HG02852 (cell line): ENCODE data around the gene PPARD.
"Not testable (repeated sequence)": the region's sequence is repeated elsewhere in the genome, so short reads cannot be mapped to it uniquely, and the experiment has no call there.

ENCODE experiments used
- ATAC-seq: cut with Tn5 transposase; IDR thresholded peaks from one replicate; pipeline ENCODE4 v1.9.1; 2021; ENCODE audit warnings: mild to moderate bottlenecking, moderate library complexity; ENCODE audit not compliant: unreplicated experiment

The PPARD gene

DNA sequence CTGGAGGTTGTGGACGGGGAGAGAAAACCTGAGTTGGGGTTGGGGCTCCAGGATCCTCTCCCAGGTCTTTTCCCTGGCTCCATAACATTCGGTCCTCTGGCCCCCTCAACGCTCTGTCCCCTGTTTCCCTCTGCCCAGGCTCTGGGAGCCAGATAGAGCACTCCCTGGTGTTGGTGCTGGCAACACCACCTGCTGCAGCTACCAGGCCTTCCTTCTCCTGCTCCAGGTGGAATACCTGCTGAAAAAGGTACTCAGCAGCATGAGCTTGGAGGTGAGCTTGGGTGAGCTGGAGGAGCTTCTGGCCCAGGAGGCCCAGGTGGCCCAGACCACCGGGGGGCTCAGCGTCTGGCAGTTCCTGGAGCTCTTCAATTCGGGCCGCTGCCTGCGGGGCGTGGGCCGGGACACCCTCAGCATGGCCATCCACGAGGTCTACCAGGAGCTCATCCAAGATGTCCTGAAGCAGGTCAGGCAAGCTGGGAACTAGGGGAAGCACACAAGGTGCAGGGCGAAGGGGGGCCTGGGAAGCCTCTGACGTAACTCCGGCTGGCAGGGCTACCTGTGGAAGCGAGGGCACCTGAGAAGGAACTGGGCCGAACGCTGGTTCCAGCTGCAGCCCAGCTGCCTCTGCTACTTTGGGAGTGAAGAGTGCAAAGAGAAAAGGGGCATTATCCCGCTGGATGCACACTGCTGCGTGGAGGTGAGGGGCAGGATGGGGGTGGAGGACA, 30.1 kb upstream of the PPARD start:
- no peak for ATAC-seq

- no peak for ATAC-seq
Measured at GRCh38 chr6:35312807-35313206, 29.6 kb upstream of the PPARD start.

DNA sequence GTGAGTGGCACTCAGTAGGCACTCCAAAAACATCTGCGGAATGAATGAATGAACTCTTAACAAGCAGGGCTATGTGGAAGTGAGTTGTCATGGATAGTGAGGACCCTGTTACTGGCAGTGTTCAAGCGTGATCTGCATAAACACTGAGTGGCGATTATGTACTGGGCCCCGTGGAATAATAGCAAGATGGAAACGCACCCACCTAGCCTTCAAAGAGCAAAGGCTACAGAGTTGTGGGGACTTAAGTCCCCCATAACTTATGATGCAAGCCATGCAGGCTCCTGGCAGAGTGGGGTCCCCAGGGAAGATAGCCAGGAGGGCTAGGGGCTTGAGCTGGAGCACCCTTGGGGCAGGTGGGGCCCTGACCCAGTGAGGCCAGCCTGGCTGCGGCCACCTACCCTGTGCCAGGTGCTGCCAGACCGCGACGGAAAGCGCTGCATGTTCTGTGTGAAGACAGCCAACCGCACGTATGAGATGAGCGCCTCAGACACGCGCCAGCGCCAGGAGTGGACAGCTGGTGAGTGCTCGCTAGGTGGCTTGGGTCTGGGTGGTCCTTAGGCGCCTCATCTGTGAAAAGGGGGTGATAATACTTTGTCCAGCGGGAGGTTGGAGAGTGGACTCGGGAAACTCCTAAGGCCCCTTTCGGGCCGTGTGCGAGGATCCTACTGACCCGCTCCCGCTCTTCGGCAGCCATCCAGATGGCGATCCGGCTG, 24.7 kb upstream of the PPARD start:
- no peak for ATAC-seq

DNA sequence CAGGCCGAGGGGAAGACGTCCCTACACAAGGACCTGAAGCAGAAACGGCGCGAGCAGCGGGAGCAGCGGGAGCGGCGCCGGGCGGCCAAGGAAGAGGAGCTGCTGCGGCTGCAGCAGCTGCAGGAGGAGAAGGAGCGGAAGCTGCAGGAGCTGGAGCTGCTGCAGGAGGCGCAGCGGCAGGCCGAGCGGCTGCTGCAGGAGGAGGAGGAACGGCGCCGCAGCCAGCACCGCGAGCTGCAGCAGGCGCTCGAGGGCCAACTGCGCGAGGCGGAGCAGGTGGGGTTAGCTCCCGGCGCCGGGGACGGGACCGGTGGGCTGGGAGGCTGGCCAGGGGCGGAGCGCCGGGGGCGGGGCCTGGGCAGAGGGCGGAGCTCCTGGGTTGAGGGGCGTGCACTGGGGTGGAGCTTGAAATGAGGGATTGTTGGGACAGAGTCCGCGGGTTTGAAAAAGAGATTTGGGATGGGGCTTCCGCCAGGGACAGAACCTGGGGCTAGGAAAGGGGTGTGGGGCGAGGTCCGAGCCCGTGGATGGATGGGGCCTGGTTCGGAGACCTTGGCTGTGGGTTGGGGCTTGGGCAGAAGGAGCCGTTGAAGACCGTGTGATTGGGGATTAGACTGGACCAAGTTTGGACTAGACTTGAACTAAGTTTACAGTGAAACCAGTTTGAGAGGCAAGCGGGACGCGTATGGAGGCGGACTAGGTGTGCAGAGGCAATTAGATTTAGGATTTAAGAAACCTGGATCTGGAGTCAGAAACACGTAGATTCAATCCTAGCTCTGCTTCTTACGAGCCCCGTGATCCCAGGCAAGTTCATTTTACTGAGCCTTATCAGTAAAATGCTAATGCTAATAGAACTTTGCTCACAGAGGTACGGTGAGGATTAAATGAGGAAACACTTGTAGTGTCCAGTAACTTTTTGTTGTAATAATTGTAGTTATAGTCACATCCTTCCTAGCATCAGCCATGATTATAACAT, 23.9 kb upstream of the PPARD start:
- ATAC-seq = no peak

DNA sequence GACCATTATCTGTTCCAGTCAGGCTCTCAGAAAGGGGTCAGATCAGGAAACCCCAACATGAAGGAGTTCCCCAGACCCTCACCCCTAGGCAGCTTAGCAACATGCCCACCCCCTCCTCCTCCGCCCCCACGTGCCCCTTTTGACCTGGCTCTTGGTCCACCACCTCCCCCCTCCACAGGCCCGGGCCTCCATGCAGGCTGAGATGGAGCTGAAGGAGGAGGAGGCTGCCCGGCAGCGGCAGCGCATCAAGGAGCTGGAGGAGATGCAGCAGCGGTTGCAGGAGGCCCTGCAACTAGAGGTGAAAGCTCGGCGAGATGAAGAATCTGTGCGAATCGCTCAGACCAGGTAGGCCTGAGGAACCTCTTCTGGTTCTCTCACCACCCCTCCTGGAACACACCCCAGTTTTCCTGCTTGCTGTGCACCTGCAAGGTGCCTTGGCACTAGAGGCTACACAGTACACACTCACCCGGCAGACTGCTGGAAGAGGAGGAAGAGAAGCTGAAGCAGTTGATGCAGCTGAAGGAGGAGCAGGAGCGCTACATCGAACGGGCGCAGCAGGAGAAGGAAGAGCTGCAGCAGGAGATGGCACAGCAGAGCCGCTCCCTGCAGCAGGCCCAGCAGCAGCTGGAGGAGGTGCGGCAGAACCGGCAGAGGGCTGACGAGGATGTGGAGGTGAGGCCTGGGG, 22.9 kb upstream of the PPARD start:
- no peak for ATAC-seq

GRCh38 chr6:35320031-35320410, 22.3 kb upstream of the PPARD start:
- no peak for ATAC-seq

GRCh38 chr6:35321091-35321490, 21.3 kb upstream of the PPARD start:
- no peak for ATAC-seq

- ATAC-seq = no peak
Measured at GRCh38 chr6:35327349-35328027, 14.9 kb upstream of the PPARD start.

DNA sequence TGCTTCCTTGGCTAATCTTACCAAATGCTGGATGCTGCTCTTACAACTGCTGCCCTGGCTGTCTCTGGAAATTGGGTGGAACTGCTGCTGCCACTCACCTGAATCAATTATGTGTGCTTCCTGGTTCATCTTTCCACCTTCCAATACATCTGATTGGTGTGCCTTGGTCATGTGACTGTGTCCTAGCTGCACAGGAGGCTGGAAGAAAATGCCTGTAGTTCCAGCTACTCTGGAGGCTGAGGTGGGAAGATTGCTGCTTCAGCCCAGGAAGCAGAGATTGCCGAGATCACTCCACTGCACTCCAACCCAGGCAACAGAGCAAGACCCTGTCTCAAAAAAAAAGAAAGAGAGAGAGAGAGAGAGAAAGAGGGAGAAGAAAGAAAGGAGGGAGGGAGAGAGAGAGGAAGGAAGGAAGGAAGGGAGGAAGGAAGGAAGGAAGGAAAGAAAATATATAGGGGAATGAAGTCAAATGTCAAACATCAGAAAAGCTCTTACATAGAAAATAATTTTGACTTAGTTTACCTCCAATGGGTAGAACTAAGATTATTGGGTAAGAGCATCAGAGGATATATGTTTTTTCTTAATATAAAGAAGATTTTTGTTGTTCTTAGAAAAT, 14.1 kb upstream of the PPARD start:
- ATAC-seq = no peak

DNA sequence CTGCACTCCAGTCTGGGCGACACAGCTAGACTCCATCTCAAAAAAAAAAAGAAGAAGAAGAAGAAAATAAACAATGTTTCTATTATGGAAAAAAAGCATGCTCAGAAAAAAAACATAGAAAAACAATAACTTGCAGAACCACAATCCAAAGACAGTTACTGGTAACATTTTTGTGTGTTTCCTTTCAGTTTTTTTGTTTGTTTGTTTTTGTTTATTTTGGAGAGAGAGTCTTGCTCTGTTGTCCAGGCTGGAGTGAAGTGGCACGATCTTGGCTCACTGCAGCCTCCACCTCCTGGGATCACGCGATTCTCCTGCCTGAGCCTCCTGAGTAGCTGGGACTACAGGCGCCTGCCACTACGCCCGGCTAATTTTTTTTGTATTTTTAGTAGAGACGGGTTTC, 13.4 kb upstream of the PPARD start:
- not testable (repeated sequence) for ATAC-seq

- ATAC-seq = no peak
Measured at GRCh38 chr6:35330541-35331119, 11.7 kb upstream of the PPARD start.

DNA sequence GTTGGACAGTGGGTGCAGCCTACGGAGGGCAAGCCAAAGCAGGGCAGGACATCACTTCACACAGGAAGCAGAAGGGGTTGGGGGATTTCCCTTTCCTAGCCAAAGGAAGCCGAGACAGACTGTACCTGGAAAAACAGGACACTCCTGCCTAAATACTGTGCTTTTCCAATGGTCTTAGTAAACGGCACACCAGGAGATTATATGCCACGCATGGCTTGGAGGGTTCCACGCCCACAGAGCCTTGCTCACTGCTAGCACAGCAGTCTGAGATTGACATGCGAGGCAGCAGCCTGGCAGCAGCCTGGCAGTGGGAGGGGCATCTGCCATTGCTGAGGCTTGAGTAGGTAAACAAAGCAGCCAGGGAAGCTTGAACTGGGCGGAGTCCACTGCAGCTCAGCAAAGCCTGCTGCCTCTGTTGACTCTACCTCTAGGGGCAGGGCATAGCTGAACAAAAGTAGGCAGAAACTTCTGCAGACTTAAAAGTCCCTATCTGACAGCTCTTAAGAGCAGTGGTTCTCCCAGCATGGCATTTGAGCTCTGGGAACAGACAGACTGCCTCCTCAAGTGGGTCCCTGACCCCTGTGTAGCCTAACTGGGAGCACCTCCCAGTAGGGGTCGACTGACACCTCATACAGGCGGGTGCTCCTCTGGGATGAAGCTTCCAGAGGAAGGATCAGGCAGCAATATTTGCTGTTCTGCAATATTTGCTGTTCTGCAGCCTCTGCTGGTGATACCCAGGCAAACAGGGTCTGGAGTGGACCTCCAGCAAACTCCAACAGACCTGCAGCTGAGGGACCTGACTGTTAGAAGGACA, 10.1 kb upstream of the PPARD start:
- ATAC-seq = not testable (repeated sequence)

GRCh38 chr6:35341557-35341956, 801 bp upstream of the PPARD start:
- no peak for ATAC-seq

- no peak for ATAC-seq
Measured at GRCh38 chr6:35343092-35343834, 905 bp downstream of the PPARD start.

DNA sequence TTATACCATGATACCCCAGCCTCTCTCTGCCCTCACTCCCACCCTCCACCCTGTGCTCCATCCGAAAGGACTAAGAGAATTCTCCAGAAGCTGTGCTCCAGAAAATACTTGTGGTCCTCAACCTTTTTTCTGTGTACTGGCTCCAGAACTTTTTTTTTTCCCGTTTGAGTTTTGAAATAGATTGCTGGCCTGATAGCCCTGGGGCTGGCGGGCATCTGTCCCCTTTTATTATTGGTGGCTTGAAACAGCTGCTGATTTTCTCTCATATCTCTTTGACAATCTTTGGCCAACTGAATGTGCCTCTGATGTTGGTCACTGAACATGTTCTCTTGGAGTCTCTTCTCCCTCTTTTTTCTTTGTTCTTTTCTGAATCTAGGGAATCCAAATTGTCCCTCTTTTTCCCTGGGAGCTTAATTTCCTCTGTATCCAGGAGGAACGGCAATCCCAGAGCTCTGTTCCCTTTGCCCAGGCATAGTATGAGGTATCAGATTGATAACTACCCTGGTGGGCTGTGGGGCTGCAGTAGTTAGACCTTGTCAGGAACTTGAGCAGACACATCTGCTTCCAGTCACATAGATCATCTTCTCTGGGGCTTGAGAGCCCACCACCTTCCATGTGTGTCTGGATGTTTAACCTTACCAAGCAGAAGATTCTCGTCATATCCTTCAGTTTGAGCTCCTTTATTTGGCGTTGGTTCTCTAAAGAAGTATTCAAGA, 1.6 kb downstream of the PPARD start:
- ATAC-seq = no peak

DNA sequence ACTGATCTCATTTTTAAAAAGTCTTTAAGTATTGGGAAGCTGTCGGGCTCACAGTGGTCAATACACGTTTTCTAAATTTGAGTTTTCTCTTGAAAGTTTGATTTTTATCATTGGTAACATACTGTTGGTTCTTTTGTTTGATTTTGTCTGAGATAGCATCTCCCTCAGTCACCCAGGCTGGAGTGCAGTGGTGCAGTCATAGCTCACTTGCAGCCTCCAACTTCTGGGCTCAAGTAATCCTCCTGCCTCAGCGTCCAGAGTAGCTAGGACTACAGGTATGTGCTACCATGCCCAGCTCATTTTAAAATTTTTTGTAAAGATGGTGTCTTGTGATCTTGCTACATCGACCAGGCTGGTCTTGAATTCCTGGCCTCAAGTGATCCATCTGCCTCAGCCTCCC, 9.1 kb downstream of the PPARD start:
- no peak for ATAC-seq

- no peak for ATAC-seq
Measured at GRCh38 chr6:35352735-35353134, 10.4 kb downstream of the PPARD start.
